A549 (cell line): Measurements from ENCODE around the gene TUT7. TPM values are rescaled to one million over a fixed set of nuclear protein-coding genes. Genes with fewer than 3 reads are reported as not detected.
"Not testable (repeated sequence)": the region's sequence is repeated elsewhere in the genome, so short reads cannot be mapped to it uniquely, and the experiment has no call there.

Experiments
- ATAC-seq, 2 experiments: fragments of 200-7000 bp in 1 of 2; fragments of >200 bp in 1 of 2; cut with Nextera tagmentation in 1 of 2; cut with Tn5 transposase in 1 of 2; 3 replicates each; pipeline versions ENCODE4 v1.8.0 to v1.9.1; 2018 to 2020; ENCODE audit warnings: mild to moderate bottlenecking in 1 of 2, moderate library complexity in 1 of 2
- CTCF ChIA-PET: fragments of 300-600 bp; sonication (Branson Sonifier 250); formaldehyde crosslinking; extraction: SDS; loops from one replicate; lab custom pipeline; 2021; ENCODE audit warnings: antibody characterized with exemption, inconsistent platforms; lab: Yijun Ruan, JAX
- POLR2A ChIA-PET: fragments of 350-600 bp; formaldehyde crosslinking; extraction: SDS; loops from one replicate; lab custom pipeline; 2021; ENCODE audit warnings: antibody characterized with exemption, inconsistent platforms; lab: Yijun Ruan, JAX
- DNase-seq, 2 experiments: peaks; one replicate each; pipeline versions ENCODE4 v3.0.0 to v3.0.0-alpha.2; 2011 to 2016; ENCODE audit warnings: low read depth in 1 of 2, low spot score in 1 of 2
- FAIRE-seq: peaks from 2 replicates; lab custom pipeline; 2011; peaks lifted over from hg19 to GRCh38; lab: Jason Lieb, UNC
- H3K27ac ChIP-seq, 2 experiments: fragments of >200 bp; sonication (Bioruptor Twin); formaldehyde crosslinking; 3 replicates each; pipeline ENCODE4 v1.5.1; 2016 to 2017
- H3K4me1 ChIP-seq: fragments of >200 bp; sonication (Bioruptor Twin); formaldehyde crosslinking; 3 replicates; pipeline ENCODE4 v1.6.1; 2016
- H3K4me2 ChIP-seq: fragments of >200 bp; sonication (Bioruptor Twin); formaldehyde crosslinking; 3 replicates; pipeline ENCODE4 v1.6.1; 2016
- H3K4me3 ChIP-seq: fragments of >200 bp; sonication (Bioruptor Twin); formaldehyde crosslinking; 3 replicates; pipeline ENCODE4 v1.5.1; 2016
- H3K9me3 ChIP-seq: fragments of >200 bp; sonication (Bioruptor Twin); formaldehyde crosslinking; 3 replicates; pipeline ENCODE4 v1.6.1; 2016
- CEBPB ChIP-seq, 2 experiments: fragments of >200 bp in 1 of 2; sonication (Bioruptor Twin) in 1 of 2; formaldehyde crosslinking in 1 of 2; IDR thresholded peaks; 2 replicates each; pipeline ENCODE4 v1.6.1; 2012 to 2016
- CHD4 ChIP-seq: fragments of 200-600 bp; sonication (generic); IDR thresholded peaks from 2 replicates; pipeline ENCODE4 v1.6.1; 2016; ENCODE audit warnings: antibody characterized with exemption, mild to moderate bottlenecking, borderline replicate concordance
- FOSB ChIP-seq: fragments of 250-450 bp; sonication (Bioruptor Pico); IDR thresholded peaks from 2 replicates; pipeline ENCODE4 v1.5.0; 2020; ENCODE audit warnings: mild to moderate bottlenecking, moderate library complexity
- FOSL2 ChIP-seq, 2 experiments: fragments of 450-650 bp in 1 of 2; fragments of >200 bp in 1 of 2; sonication (Bioruptor Twin) in 1 of 2; formaldehyde crosslinking; IDR thresholded peaks; 2 replicates each; pipeline versions ENCODE4 v1.5.0 to v1.6.1; 2016 to 2020; ENCODE audit warnings: mild to moderate bottlenecking in 1 of 2, moderate library complexity in 1 of 2
- FOXS1 ChIP-seq: fragments of 250-450 bp; sonication (Bioruptor Pico); IDR thresholded peaks from 2 replicates; pipeline ENCODE4 v1.5.0; 2020; ENCODE audit warnings: mild to moderate bottlenecking, moderate library complexity
- GATA3 ChIP-seq: IDR thresholded peaks from 2 replicates; pipeline ENCODE4 v1.6.1; 2012; ENCODE audit warnings: borderline replicate concordance
- HOXB13 ChIP-seq: fragments of 250-450 bp; sonication (Bioruptor Pico); IDR thresholded peaks from 2 replicates; pipeline ENCODE4 v1.5.0; 2020; ENCODE audit warnings: low read depth, mild to moderate bottlenecking, moderate library complexity
- HOXB5 ChIP-seq: fragments of 250-450 bp; sonication (Bioruptor Pico); IDR thresholded peaks from 2 replicates; pipeline ENCODE4 v1.5.0; 2020; ENCODE audit warnings: mild to moderate bottlenecking, moderate library complexity
- JUNB ChIP-seq: fragments of >200 bp; sonication (Bioruptor Twin); formaldehyde crosslinking; IDR thresholded peaks from 2 replicates; pipeline ENCODE4 v1.6.1; 2016
- NFE2L2 ChIP-seq: fragments of 150-350 bp; conservative IDR thresholded peaks from 2 replicates; pipeline ENCODE4 v1.6.1; 2014; ENCODE audit warnings: low read length
- NPAS2 ChIP-seq: fragments of 250-450 bp; sonication (Bioruptor Pico); IDR thresholded peaks from 2 replicates; pipeline ENCODE4 v1.8.0; 2022; ENCODE audit warnings: mild to moderate bottlenecking, moderate library complexity, borderline replicate concordance
- NR3C1 ChIP-seq: fragments of >200 bp; sonication (Bioruptor Twin); formaldehyde crosslinking; IDR thresholded peaks from 3 replicates; pipeline ENCODE4 v1.6.1; 2017
- RAD21 ChIP-seq, 2 experiments: fragments of >200 bp in 1 of 2; sonication (Bioruptor Twin) in 1 of 2; formaldehyde crosslinking in 1 of 2; IDR thresholded peaks in 1 of 2; conservative IDR thresholded peaks in 1 of 2; 2 replicates in 1 of 2; 3 replicates in 1 of 2; pipeline ENCODE4 v1.6.1; 2012 to 2018; ENCODE audit warnings: inconsistent platforms in 1 of 2
- RARB ChIP-seq: fragments of 250-450 bp; sonication (Bioruptor Pico); IDR thresholded peaks from 2 replicates; pipeline ENCODE4 v1.8.0; 2021; ENCODE audit warnings: mild to moderate bottlenecking, moderate library complexity
- RCOR1 ChIP-seq: fragments of 150-350 bp; IDR thresholded peaks from 2 replicates; pipeline ENCODE4 v1.6.1; 2014; ENCODE audit warnings: antibody characterized with exemption, low read length, low read depth
- RNF2 ChIP-seq: fragments of 200-600 bp; sonication (generic); IDR thresholded peaks from 2 replicates; pipeline ENCODE4 v1.6.1; 2016; ENCODE audit warnings: low read depth, mild to moderate bottlenecking, antibody characterized with exemption, moderate library complexity, borderline replicate concordance
- SMC3 ChIP-seq: fragments of >200 bp; sonication (Bioruptor Twin); formaldehyde crosslinking; IDR thresholded peaks from 3 replicates; pipeline ENCODE4 v1.6.1; 2018; ENCODE audit warnings: inconsistent platforms
- ZC3H11A ChIP-seq: fragments of 450-650 bp; IDR thresholded peaks from 2 replicates; pipeline ENCODE4 v1.6.1; 2014; ENCODE audit warnings: antibody characterized with exemption, mild to moderate bottlenecking
- WGBS: methylation state at CpG from one replicate; pipeline ENCODE4 v1.1.6; 2017; ENCODE audit errors: missing lambda C conversion rate; 5-methylcytosine and 5-hydroxymethylcytosine counted together
- polyA plus RNA-seq, 4 experiments: library from polyadenylated mRNA; depleted of rRNA in 3 of 4; stranded (reverse); fragments of >200 nt; fragmentation: RNase III in 1 of 4; extraction: RNeasy Plus Mini Kit Qiagen cat#74134 plus additional on column Dnase treatment in 1 of 4; gene quantifications; 2 replicates in 3 of 4; 3 replicates in 1 of 4; pipeline ENCODE4 v1.2.3, GENCODE V29; 2011 to 2017
- TF ChIP-seq, protein P1 (sequence below): IDR thresholded peaks from 2 replicates; pipeline ENCODE4 v1.6.1; 2012
- TF ChIP-seq, protein P2 (sequence below): fragments of 450-650 bp; IDR thresholded peaks from 2 replicates; pipeline ENCODE4 v1.6.1; 2014; ENCODE audit warnings: antibody characterized with exemption

Gene TUT7
- polyA plus RNA-seq, 2 of the 4 experiments (the other 2 are of a cell fraction) = 12.1 to 27.0 TPM

DNA sequence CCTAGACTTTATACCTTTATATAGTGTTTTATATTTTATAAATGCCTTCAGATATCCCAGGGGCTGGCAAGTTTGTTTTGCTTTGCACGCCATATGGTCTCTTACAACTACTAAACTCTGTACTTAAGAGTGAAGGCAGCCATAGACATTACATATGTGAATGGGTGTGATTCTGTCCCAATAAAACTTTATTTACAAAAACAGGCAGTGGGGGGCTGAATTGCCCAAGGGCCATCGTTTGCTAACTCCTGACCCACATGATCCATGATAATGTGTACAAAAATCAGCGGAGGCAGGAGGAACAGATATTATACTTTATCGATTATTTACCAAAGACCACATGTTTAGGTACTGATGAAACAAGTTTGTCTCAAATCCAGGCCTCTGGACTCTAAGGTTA is 36.0 kb downstream of the TUT7 start:
- no peak for DNase-seq
- TF ChIP-seq JUNB (no peak), GATA3 (no peak), FOSL2 (IDR thresholded peaks at IDR 0.05) (no peak), FOSL2 (CRISPR knock-in tag; IDR thresholded peaks at IDR 0.05) (no peak), HOXB5 (CRISPR knock-in tag) (no peak), RARB (no peak), NFE2L2 (no peak)
- TF ChIP-seq, protein P1, sequence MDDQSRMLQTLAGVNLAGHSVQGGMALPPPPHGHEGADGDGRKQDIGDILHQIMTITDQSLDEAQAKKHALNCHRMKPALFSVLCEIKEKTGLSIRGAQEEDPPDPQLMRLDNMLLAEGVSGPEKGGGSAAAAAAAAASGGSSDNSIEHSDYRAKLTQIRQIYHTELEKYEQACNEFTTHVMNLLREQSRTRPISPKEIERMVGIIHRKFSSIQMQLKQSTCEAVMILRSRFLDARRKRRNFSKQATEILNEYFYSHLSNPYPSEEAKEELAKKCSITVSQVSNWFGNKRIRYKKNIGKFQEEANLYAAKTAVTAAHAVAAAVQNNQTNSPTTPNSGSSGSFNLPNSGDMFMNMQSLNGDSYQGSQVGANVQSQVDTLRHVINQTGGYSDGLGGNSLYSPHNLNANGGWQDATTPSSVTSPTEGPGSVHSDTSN = no peak
- H3K4me3 ChIP-seq = no peak overlapping the region
- H3K9me3 ChIP-seq = no peaks in the 10 kb centered on the region
- no peak for FAIRE-seq
- WGBS = 90% methylated on average over 4 of the region's 4 CpGs
- H3K27ac ChIP-seq = no peak overlapping the region
- ATAC-seq = no peak
- no peak overlapping the region for H3K4me2 ChIP-seq
- POLR2A ChIA-PET = no interaction called here
- CTCF ChIA-PET = no interaction called here
- peaks cover 21% of the 10 kb centered on the region; the same call in 2 of the 3 replicates for H3K4me1 ChIP-seq

DNA sequence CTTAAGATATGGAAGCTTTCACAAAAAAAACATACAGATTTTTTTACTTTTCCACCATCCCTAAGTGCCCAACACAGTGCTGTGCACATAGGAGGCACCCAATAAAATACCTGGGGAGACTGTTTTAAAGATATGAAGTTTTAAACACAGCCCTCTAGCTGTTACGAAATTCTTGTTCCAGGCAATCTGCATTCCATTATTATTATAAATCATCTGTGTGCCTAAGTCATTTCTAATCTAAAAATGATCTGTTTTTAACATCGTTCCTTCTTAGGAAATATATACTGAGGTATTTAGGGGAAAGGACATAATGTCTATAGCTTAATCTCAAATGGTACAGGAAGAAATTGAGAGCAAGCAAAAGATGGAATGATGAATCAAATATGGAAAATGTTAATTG is 39.1 kb downstream of the TUT7 start:
- ChIA-PET POLR2A (no interaction called here), CTCF (interaction anchor here (0.9 kb wide), 1 partner anchor 18 kb away, joined by 3 read pairs; no protein-coding TSS in a partner anchor)
- no peaks in the 10 kb centered on the region for H3K9me3 ChIP-seq
- no peak overlapping the region for H3K27ac ChIP-seq
- TF ChIP-seq FOSL2 (IDR thresholded peaks at IDR 0.05) (no peak), FOSL2 (CRISPR knock-in tag; IDR thresholded peaks at IDR 0.05) (no peak), FOXS1 (CRISPR knock-in tag) (no peak), JUNB (no peak), NR3C1 (no peak), FOSB (no peak), NFE2L2 (no peak), RAD21 (conservative IDR thresholded peaks at IDR 0.05 in 1 of 2, IDR thresholded peaks at IDR 0.05 in 1 of 2) (no peak), RCOR1 (no peak), CEBPB (IDR thresholded peaks at IDR 0.05) (no peak), RNF2 (no peak), SMC3 (no peak), HOXB13 (CRISPR knock-in tag) (no peak), NPAS2 (no peak), GATA3 (no peak), CHD4 (no peak)
- TF ChIP-seq, protein P1 = no peak
- TF ChIP-seq, protein P2, sequence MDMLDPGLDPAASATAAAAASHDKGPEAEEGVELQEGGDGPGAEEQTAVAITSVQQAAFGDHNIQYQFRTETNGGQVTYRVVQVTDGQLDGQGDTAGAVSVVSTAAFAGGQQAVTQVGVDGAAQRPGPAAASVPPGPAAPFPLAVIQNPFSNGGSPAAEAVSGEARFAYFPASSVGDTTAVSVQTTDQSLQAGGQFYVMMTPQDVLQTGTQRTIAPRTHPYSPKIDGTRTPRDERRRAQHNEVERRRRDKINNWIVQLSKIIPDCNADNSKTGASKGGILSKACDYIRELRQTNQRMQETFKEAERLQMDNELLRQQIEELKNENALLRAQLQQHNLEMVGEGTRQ = no peak
- WGBS = 86% methylated on average over 2 of the region's 2 CpGs
- no peak for ATAC-seq
- DNase-seq = no peak
- H3K4me1 ChIP-seq = no peaks in the 10 kb centered on the region
- H3K4me3 ChIP-seq = no peak overlapping the region
- FAIRE-seq = no peak
- H3K4me2 ChIP-seq = no peak overlapping the region

DNA sequence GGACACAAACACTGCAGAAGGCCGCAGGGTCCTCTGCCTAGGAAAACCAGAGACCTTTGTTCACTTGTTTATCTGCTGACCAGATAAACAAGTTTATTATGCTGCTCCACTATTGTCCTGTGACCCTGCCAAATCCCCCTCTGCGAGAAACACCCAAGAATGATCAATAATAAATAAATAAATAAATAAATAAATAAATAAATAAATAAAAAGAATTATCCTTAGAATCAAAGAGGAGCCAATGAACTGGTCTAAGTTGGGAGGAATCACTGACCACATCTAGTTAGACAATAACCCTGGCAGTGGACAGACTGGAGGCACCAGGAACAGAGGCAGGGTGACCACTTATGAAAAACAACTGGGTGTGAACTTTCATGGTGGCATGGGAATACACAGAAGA is 41.3 kb downstream of the TUT7 start:
- H3K4me1 ChIP-seq, DNase-seq, H3K9me3 ChIP-seq, H3K4me2 ChIP-seq, FAIRE-seq, POLR2A ChIA-PET: not testable (repeated sequence)
- CTCF ChIA-PET = interaction anchor here (1.0 to 1.5 kb wide), 2 partner anchors 14 to 26 kb away, joined by 3 to 6 read pairs; no protein-coding TSS in a partner anchor
- WGBS = 85% methylated on average over 2 of the region's 2 CpGs
- peak; percentile 76 for TF ChIP-seq ZC3H11A
- TF ChIP-seq, all 56 proteins: peak for 1; not testable (repeated sequence) for 55
- H3K27ac ChIP-seq, ATAC-seq, H3K4me3 ChIP-seq: not testable (repeated sequence)
